Measurements from ENCODE around the gene MAN2A2.

GRCh38 chr15:90970274-90970673 is 67.2 kb downstream of the MAN2A2 start:
- TF ChIP-seq EP300 (IDR thresholded peaks at IDR 0.05) (no peak), POLR2A (IDR thresholded peaks at IDR 0.05; ENCODE audit: low read depth) (no peak), CTCF (IDR thresholded peaks at IDR 0.05) (no peak), POLR2AphosphoS5 (IDR thresholded peaks at IDR 0.05) (no peak)

All from esophagus muscularis mucosa (tissue), 4 donors.